CD8-positive, alpha-beta memory T cell (primary cell): ENCODE results near the gene SPRYD7. TPM values are rescaled to one million over a fixed set of nuclear protein-coding genes. Genes with fewer than 3 reads are reported as not detected.

ENCODE experiments used
- CTCF ChIA-PET: fragments of 350-600 bp; sonication (Branson Sonifier 250); formaldehyde crosslinking; loops from one replicate; lab custom pipeline; 2021; ENCODE audit warnings: antibody characterized with exemption; lab: Charles Lee
- POLR2A ChIA-PET: fragments of 350-600 bp; sonication (Branson Sonifier 250); formaldehyde crosslinking; loops from one replicate; lab custom pipeline; 2021; ENCODE audit warnings: antibody characterized with exemption; lab: Charles Lee
- DNase-seq, 5 donors: peaks; one replicate each; pipeline versions ENCODE4 v3.0.0 to v3.0.0-alpha.2; 2020 to 2022; ENCODE audit warnings: mixed read lengths in 1 of 5
- H3K27ac ChIP-seq: one replicate; pipeline ENCODE4 v1.7.0; 2013; ENCODE audit warnings: low read depth, mild to moderate bottlenecking, low read length, moderate library complexity
- H3K27me3 ChIP-seq: 2 replicates; pipeline ENCODE4 v1.7.0; 2013; ENCODE audit warnings: low read length, mild to moderate bottlenecking; ENCODE audit not compliant: insufficient read depth, poor library complexity, severe bottlenecking
- H3K36me3 ChIP-seq: 2 replicates; pipeline ENCODE4 v1.7.0; 2013; ENCODE audit warnings: mild to moderate bottlenecking, low read length, moderate library complexity; ENCODE audit not compliant: insufficient read depth
- H3K4me1 ChIP-seq: 2 replicates; pipeline ENCODE4 v1.7.0; 2013; ENCODE audit warnings: mild to moderate bottlenecking, low read length, moderate library complexity; ENCODE audit not compliant: insufficient read depth
- H3K4me3 ChIP-seq: 2 replicates; pipeline ENCODE4 v1.7.0; 2013; ENCODE audit warnings: mild to moderate bottlenecking, low read length
- H3K9me3 ChIP-seq: 2 replicates; pipeline ENCODE4 v1.7.0; 2013; ENCODE audit warnings: mild to moderate bottlenecking, low read length
- H3K27ac Mint-ChIP-seq, 8 donors: one replicate each; pipeline ENCODE4 v1.8.0; 2020 to 2021; ENCODE audit warnings: mixed read lengths in 8 of 8, mild to moderate bottlenecking in 6 of 8, inconsistent platforms in 3 of 8, moderate library complexity in 3 of 8
- H3K27me3 Mint-ChIP-seq, 2 donors: one replicate each; pipeline ENCODE4 v1.8.0; 2020 to 2021; ENCODE audit warnings: mixed read lengths in 2 of 2, mild to moderate bottlenecking in 1 of 2, moderate library complexity in 1 of 2
- H3K36me3 Mint-ChIP-seq, 3 donors: one replicate each; pipeline ENCODE4 v1.8.0; 2020 to 2021; ENCODE audit warnings: mixed read lengths in 3 of 3, inconsistent platforms in 1 of 3, mild to moderate bottlenecking in 1 of 3
- H3K4me1 Mint-ChIP-seq, 3 donors: one replicate each; pipeline ENCODE4 v1.8.0; 2020 to 2021; ENCODE audit warnings: mixed read lengths in 3 of 3, inconsistent platforms in 1 of 3, mild to moderate bottlenecking in 1 of 3
- H3K4me3 Mint-ChIP-seq, 7 donors: one replicate each; pipeline ENCODE4 v1.8.0; 2020 to 2021; ENCODE audit warnings: mixed read lengths in 7 of 7, mild to moderate bottlenecking in 6 of 7, moderate library complexity in 4 of 7, inconsistent platforms in 2 of 7
- H3K9me3 Mint-ChIP-seq, 5 donors: one replicate each; pipeline ENCODE4 v1.8.0; 2020 to 2022; ENCODE audit warnings: mixed read lengths in 5 of 5, mild to moderate bottlenecking in 3 of 5, moderate library complexity in 2 of 5, inconsistent platforms in 1 of 5
- polyA plus RNA-seq: library from polyadenylated mRNA; unstranded; fragments of 300-500 nt; fragmentation: Illumina TruSeq; gene quantifications from one replicate; pipeline ENCODE4 v1.2.3, GENCODE V29; 2021
- total RNA-seq, 2 experiments: library from RNA; stranded (reverse); gene quantifications; one replicate each; pipeline ENCODE4 v1.2.3, GENCODE V29; 2021

The SPRYD7 gene
- total RNA-seq (10 to 100 TPM in 1 of 2 experiments, 1 to 10 TPM in 1; 8.8 to 10.1 TPM), polyA plus RNA-seq (3.4 TPM)

- Histone ChIP-seq H3K4me1 (peaks cover 14% of the 10 kb centered on the region), H3K27me3 (no peaks in the 10 kb centered on the region), H3K27ac (peak within 1 kb of the TSS; percentile 51), H3K4me3 (peak within 1 kb of the TSS; percentile 88), H3K9me3 (no peaks in the 10 kb centered on the region), H3K36me3 (no peaks in the 10 kb centered on the region)
- Mint-ChIP-seq H3K27ac (peak within 1 kb of the TSS; percentile 74 to 95 (median 90)), H3K27me3 (peaks cover 0 to 2% of the 10 kb centered on the region in 2 donors), H3K4me3 (peak within 1 kb of the TSS; percentile 91 to 98 (median 93)), H3K9me3 (peaks cover 0 to 1% (median 0%) of the 10 kb centered on the region in 5 donors), H3K4me1 (peaks cover 17 to 41% (median 17%) of the 10 kb centered on the region in 3 donors), H3K36me3 (peaks cover 0 to 11% (median 2%) of the 10 kb centered on the region in 3 donors)
- POLR2A ChIA-PET: interaction anchor here (0.5 to 1.5 kb wide), 7 partner anchors 40 to 1517 kb away, joined by 3 to 8 read pairs (median 4); partner anchors contain the start of genes INTS6, KPNA3 and TRIM13
- CTCF ChIA-PET: interaction anchor here (0.9 to 1.4 kb wide), 14 partner anchors 9 to 1114 kb away, joined by 3 to 9 read pairs (median 4); partner anchors contain the start of genes KPNA3 and TRIM13
- DNase-seq: peak; percentile 89 to 94 (median 93)
Measured at GRCh38 chr13:49936075-49936967, at the start of gene SPRYD7. Gene SPRYD7, minus strand, starts transcription at chr13:49936340. Its CDS starts 105 bp downstream, at chr13:49936235.

- Mint-ChIP-seq H3K36me3 (no peaks in the 10 kb centered on the region), H3K4me1 (no peaks in the 10 kb centered on the region), H3K27ac (peak overlapping the region in 1 of 8 donors; percentile 43), H3K9me3 (no peaks in the 10 kb centered on the region), H3K4me3 (no peak overlapping the region), H3K27me3 (peaks cover 0 to 1% of the 10 kb centered on the region in 2 donors)
- Histone ChIP-seq H3K27me3 (no peaks in the 10 kb centered on the region), H3K4me3 (no peak overlapping the region), H3K36me3 (no peaks in the 10 kb centered on the region), H3K9me3 (no peaks in the 10 kb centered on the region), H3K4me1 (no peaks in the 10 kb centered on the region), H3K27ac (no peak overlapping the region)
- ChIA-PET CTCF (interaction anchor here (1.1 kb wide), 1 partner anchor 13 kb away, joined by 3 read pairs; no protein-coding TSS in a partner anchor), POLR2A (no interaction called here)
- DNase-seq: no peak
Measured at GRCh38 chr13:49985129-49985528, 49.0 kb upstream of the SPRYD7 start.

- Mint-ChIP-seq H3K4me3 (no peak overlapping the region), H3K4me1 (peaks cover 2 to 5% (median 5%) of the 10 kb centered on the region in 3 donors), H3K36me3 (no peaks in the 10 kb centered on the region), H3K27ac (peak overlapping the region in 1 of 8 donors; percentile 50), H3K27me3 (no peaks in the 10 kb centered on the region), H3K9me3 (no peaks in the 10 kb centered on the region)
- Histone ChIP-seq H3K4me3 (no peak overlapping the region), H3K27me3 (no peaks in the 10 kb centered on the region), H3K4me1 (no peaks in the 10 kb centered on the region), H3K36me3 (no peaks in the 10 kb centered on the region), H3K9me3 (no peaks in the 10 kb centered on the region), H3K27ac (no peak overlapping the region)
- ChIA-PET POLR2A (interaction anchor here (0.7 kb wide), 1 partner anchor 173 kb away, joined by 4 read pairs; no protein-coding TSS in a partner anchor), CTCF (interaction anchor here (0.9 to 6.1 kb wide), 3 partner anchors 11 to 932 kb away, joined by 3 to 24 read pairs (median 5); partner anchors contain the start of gene TRIM13)
- no peak for DNase-seq
Measured at GRCh38 chr13:49980266-49980665, 44.1 kb upstream of the SPRYD7 start.

- Mint-ChIP-seq H3K27me3 (no peaks in the 10 kb centered on the region), H3K9me3 (no peaks in the 10 kb centered on the region), H3K27ac (peak overlapping the region in 1 of 8 donors; percentile 42), H3K4me3 (no peak overlapping the region), H3K4me1 (peaks cover 2 to 5% (median 5%) of the 10 kb centered on the region in 3 donors), H3K36me3 (no peaks in the 10 kb centered on the region)
- CTCF ChIA-PET: interaction anchor here (0.5 to 6.1 kb wide), 7 partner anchors 19 to 1094 kb away, joined by 3 to 24 read pairs (median 8); partner anchors contain the start of gene TRIM13
- Histone ChIP-seq H3K36me3 (no peaks in the 10 kb centered on the region), H3K4me1 (no peaks in the 10 kb centered on the region), H3K27me3 (no peaks in the 10 kb centered on the region), H3K4me3 (no peak overlapping the region), H3K9me3 (no peaks in the 10 kb centered on the region), H3K27ac (no peak overlapping the region)
- POLR2A ChIA-PET: interaction anchor here (1.0 kb wide), 1 partner anchor 535 kb away, joined by 7 read pairs; no protein-coding TSS in a partner anchor
- no peak for DNase-seq
Measured at GRCh38 chr13:49977992-49978391, 41.9 kb upstream of the SPRYD7 start.

GRCh38 chr13:49976314-49977258 lies 40.4 kb upstream of the SPRYD7 start:
- Mint-ChIP-seq H3K9me3 (no peaks in the 10 kb centered on the region), H3K4me1 (peaks cover 2 to 5% (median 5%) of the 10 kb centered on the region in 3 donors), H3K36me3 (no peaks in the 10 kb centered on the region), H3K27me3 (no peaks in the 10 kb centered on the region), H3K27ac (peak overlapping the region in 2 of 8 donors; percentile 18 to 21), H3K4me3 (no peak overlapping the region)
- no peaks in the 10 kb centered on the region for H3K36me3 ChIP-seq
- no peak overlapping the region for H3K27ac ChIP-seq
- H3K4me1 ChIP-seq: no peaks in the 10 kb centered on the region
- no peaks in the 10 kb centered on the region for H3K9me3 ChIP-seq
- no peak overlapping the region for H3K4me3 ChIP-seq
- DNase-seq: peak; percentile 61 to 81 (median 69)
- no peaks in the 10 kb centered on the region for H3K27me3 ChIP-seq
- ChIA-PET POLR2A (interaction anchor here (1.0 kb wide), 1 partner anchor 21 kb away, joined by 3 read pairs; the partner anchor contains the start of gene TRIM13), CTCF (interaction anchor here (0.7 to 6.1 kb wide), 23 partner anchors 10 to 1095 kb away, joined by 3 to 24 read pairs (median 3); partner anchors contain the start of gene TRIM13)

- H3K27me3 Mint-ChIP-seq: no peaks in the 10 kb centered on the region
- H3K36me3 ChIP-seq: no peaks in the 10 kb centered on the region
- no peak overlapping the region for H3K4me3 ChIP-seq
- H3K4me1 ChIP-seq: no peaks in the 10 kb centered on the region
- H3K27ac ChIP-seq: no peak overlapping the region
- H3K27ac Mint-ChIP-seq: no peak overlapping the region
- H3K36me3 Mint-ChIP-seq: no peaks in the 10 kb centered on the region
- POLR2A ChIA-PET: no interaction called here
- CTCF ChIA-PET: interaction anchor here (0.8 to 6.1 kb wide), 17 partner anchors 14 to 1096 kb away, joined by 3 to 24 read pairs (median 4); partner anchors contain the start of gene TRIM13
- DNase-seq: no peak
- no peaks in the 10 kb centered on the region for H3K27me3 ChIP-seq
- H3K9me3 ChIP-seq: no peaks in the 10 kb centered on the region
- no peak overlapping the region for H3K4me3 Mint-ChIP-seq
- H3K4me1 Mint-ChIP-seq: peaks cover 2 to 5% (median 5%) of the 10 kb centered on the region in 3 donors
- H3K9me3 Mint-ChIP-seq: no peaks in the 10 kb centered on the region
Measured at GRCh38 chr13:49975826-49976225, 39.7 kb upstream of the SPRYD7 start.

GRCh38 chr13:49972709-49973108 lies 36.6 kb upstream of the SPRYD7 start:
- Mint-ChIP-seq H3K27ac (no peak overlapping the region), H3K9me3 (no peaks in the 10 kb centered on the region), H3K4me3 (no peak overlapping the region), H3K36me3 (peaks cover 0 to 3% (median 0%) of the 10 kb centered on the region in 3 donors), H3K27me3 (no peaks in the 10 kb centered on the region), H3K4me1 (peaks cover 2 to 5% (median 5%) of the 10 kb centered on the region in 3 donors)
- DNase-seq: no peak
- no peaks in the 10 kb centered on the region for H3K36me3 ChIP-seq
- ChIA-PET CTCF (no interaction called here), POLR2A (no interaction called here)
- no peaks in the 10 kb centered on the region for H3K4me1 ChIP-seq
- H3K27me3 ChIP-seq: no peaks in the 10 kb centered on the region
- no peak overlapping the region for H3K4me3 ChIP-seq
- no peaks in the 10 kb centered on the region for H3K9me3 ChIP-seq
- H3K27ac ChIP-seq: no peak overlapping the region
